GM23248 (cell line): ENCODE data around the gene SPATS1. TPM values are rescaled to one million over a fixed set of nuclear protein-coding genes. Genes with fewer than 3 reads are reported as not detected.
"Not testable (repeated sequence)": the region's sequence is repeated elsewhere in the genome, so short reads cannot be mapped to it uniquely, and the experiment has no call there.

ENCODE experiments used
- DNase-seq: peaks from one replicate; pipeline ENCODE4 v3.0.0-alpha.2; 2015
- H2AFZ ChIP-seq: fragments of 200-600 bp; sonication (generic); 2 replicates; pipeline ENCODE4 v1.6.1; 2016; ENCODE audit warnings: antibody characterized with exemption
- H3F3A ChIP-seq: fragments of 200-600 bp; sonication (generic); 2 replicates; pipeline ENCODE4 v1.6.1; 2016; ENCODE audit warnings: mild to moderate bottlenecking, antibody characterized with exemption, mixed run types; ENCODE audit not compliant: insufficient read depth
- H3K27ac ChIP-seq: fragments of 200-600 bp; sonication (generic); 2 replicates; pipeline ENCODE4 v1.5.1; 2016; ENCODE audit warnings: mild to moderate bottlenecking
- H3K27me3 ChIP-seq: fragments of 200-600 bp; sonication (generic); replicated peaks from 2 replicates; pipeline ENCODE4 v1.6.1; 2016; ENCODE audit warnings: mild to moderate bottlenecking; ENCODE audit not compliant: insufficient read depth
- H3K36me3 ChIP-seq: fragments of 200-600 bp; sonication (generic); 2 replicates; pipeline ENCODE4 v1.6.1; 2016; ENCODE audit warnings: low read depth, mild to moderate bottlenecking
- H3K4me1 ChIP-seq: fragments of 200-600 bp; sonication (generic); 2 replicates; pipeline ENCODE4 v1.6.1; 2016; ENCODE audit warnings: mild to moderate bottlenecking; ENCODE audit not compliant: insufficient read depth
- H3K4me2 ChIP-seq: fragments of 200-600 bp; sonication (generic); one replicate; pipeline ENCODE4 v1.6.1; 2016; ENCODE audit warnings: mild to moderate bottlenecking; ENCODE audit not compliant: unreplicated experiment
- H3K4me3 ChIP-seq: fragments of 200-600 bp; sonication (generic); 2 replicates; pipeline ENCODE4 v1.5.1; 2016; ENCODE audit warnings: mild to moderate bottlenecking
- H3K79me2 ChIP-seq: fragments of 200-600 bp; sonication (generic); 2 replicates; pipeline ENCODE4 v1.6.1; 2016; ENCODE audit warnings: mild to moderate bottlenecking; ENCODE audit not compliant: insufficient read depth
- H3K9ac ChIP-seq: fragments of 200-600 bp; sonication (generic); 2 replicates; pipeline ENCODE4 v1.6.1; 2016; ENCODE audit warnings: mild to moderate bottlenecking
- H3K9me2 ChIP-seq: fragments of 200-600 bp; sonication (generic); 2 replicates; pipeline ENCODE4 v1.6.1; 2016; ENCODE audit warnings: mixed run types, mild to moderate bottlenecking, moderate library complexity; ENCODE audit not compliant: insufficient read depth
- H3K9me3 ChIP-seq: fragments of 200-600 bp; sonication (generic); one replicate; pipeline ENCODE4 v1.6.1; 2017; ENCODE audit warnings: low read depth
- H4K20me1 ChIP-seq: fragments of 200-600 bp; sonication (generic); 2 replicates; pipeline ENCODE4 v1.6.0; 2016; ENCODE audit not compliant: insufficient read depth
- EZH2 ChIP-seq: fragments of 200-600 bp; sonication (generic); IDR thresholded peaks from 2 replicates; pipeline ENCODE4 v1.6.1; 2018; ENCODE audit warnings: antibody characterized with exemption, mild to moderate bottlenecking; ENCODE audit not compliant: insufficient read depth, poor library complexity, severe bottlenecking
- EZH2phosphoT487 ChIP-seq: fragments of 200-600 bp; sonication (generic); IDR thresholded peaks from 2 replicates; pipeline ENCODE4 v1.6.1; 2018; ENCODE audit warnings: antibody characterized with exemption, moderate library complexity, mild to moderate bottlenecking, low read depth; ENCODE audit not compliant: insufficient read depth
- WGBS, 2 experiments: methylation state at CpG; one replicate each; pipeline ENCODE4 v1.1.6; 2015 to 2017; ENCODE audit warnings: low lambda C conversion rate in 2 of 2, low coverage in 1 of 2; ENCODE audit errors: missing lambda C conversion rate in 2 of 2; 5-methylcytosine and 5-hydroxymethylcytosine counted together
- in situ Hi-C: fragments of 300-500 bp; cut with MboI; formaldehyde crosslinking; loops from 2 replicates; pipeline ENCODE4 v1.15.0; 2020
- polyA plus RNA-seq: library from polyadenylated mRNA; unstranded; fragments of >200 nt; fragmentation: Nextera tagmentation; extraction: Ambion mirVana; gene quantifications from 2 replicates; pipeline ENCODE4 v1.2.1, GENCODE V29; 2016
- total RNA-seq: library from RNA; depleted of rRNA; stranded (reverse); fragments of >200 nt; shearing (Covaris generic); gene quantifications from 2 replicates; pipeline ENCODE4 v1.2.3, GENCODE V29; 2014

Gene SPATS1
- total and polyA plus RNA-seq, 2 experiments from 2014 or later, result not detected

- no peaks in the 10 kb centered on the region for H4K20me1 ChIP-seq
- peak within 1 kb of the TSS; percentile 57 for H3K27ac ChIP-seq
- no peak for TF ChIP-seq EZH2
- no peak for TF ChIP-seq EZH2phosphoT487
- H2AFZ ChIP-seq, result peak within 1 kb of the TSS; percentile 89
- peaks cover 5% of the 10 kb centered on the region; the same call in 1 of the 2 replicates for H3K27me3 ChIP-seq
- no peaks in the 10 kb centered on the region for H3K9me3 ChIP-seq
- H3K4me3 ChIP-seq, result peak within 1 kb of the TSS; percentile 85
- H3K4me2 ChIP-seq, result peak within 1 kb of the TSS; percentile 77
- in situ Hi-C loops, result no loop called here
- H3F3A ChIP-seq, result peaks cover 17% of the 10 kb centered on the region
- H3K79me2 ChIP-seq, result peaks cover 9% of the 10 kb centered on the region; the same call in 1 of the 2 replicates
- peak within 1 kb of the TSS; percentile 93 for H3K9ac ChIP-seq
- H3K36me3 ChIP-seq, result peaks cover 12% of the 10 kb centered on the region; the same call in 1 of the 2 replicates
- DNase-seq, result peak; percentile 88
- no peaks in the 10 kb centered on the region for H3K9me2 ChIP-seq
- WGBS, 2 experiments, result 1 to 2% methylated on average over 52 of the region's 52 CpGs
- H3K4me1 ChIP-seq, result peaks cover 15% of the 10 kb centered on the region
Observed at GRCh38 chr6:44312901-44313788, 29.3 kb upstream of the SPATS1 start, which contains the start of gene AARS2. Gene AARS2 (minus strand): TSS chr6:44313347. CDS start chr6:44313323, 24 bp downstream.

DNA sequence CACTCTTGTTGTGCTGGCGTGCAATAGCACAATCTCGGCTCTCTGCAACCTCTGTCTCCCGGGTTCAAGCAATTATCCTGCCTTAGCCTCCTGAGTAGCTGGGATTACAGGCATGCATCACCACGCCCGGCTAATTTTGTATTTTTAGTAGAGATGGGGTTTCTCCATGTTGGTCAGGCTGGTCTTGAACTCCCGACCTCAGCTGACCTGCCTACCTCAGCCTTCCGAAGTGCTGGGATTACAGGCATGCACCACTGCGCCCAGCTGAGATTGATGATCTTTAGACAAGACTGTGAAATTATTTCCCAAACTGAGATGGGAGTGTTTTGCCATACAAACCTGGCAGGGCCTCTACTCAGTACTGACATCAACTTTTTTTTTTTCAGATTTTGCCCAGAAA is 27.8 kb upstream of the SPATS1 start:
- H3K27ac ChIP-seq, H3K9ac ChIP-seq, H3K4me1 ChIP-seq, H3K4me2 ChIP-seq, DNase-seq, H3K9me2 ChIP-seq, H3K4me3 ChIP-seq, H4K20me1 ChIP-seq, in situ Hi-C loops, H3K79me2 ChIP-seq, H3K9me3 ChIP-seq, H2AFZ ChIP-seq: not testable (repeated sequence)
- H3K36me3 ChIP-seq, result peaks cover 11% of the 10 kb centered on the region; the same call in 1 of the 2 replicates
- H3F3A ChIP-seq, result peaks cover 13% of the 10 kb centered on the region
- peaks cover 17% of the 10 kb centered on the region for H3K27me3 ChIP-seq
- 71 to 80% methylated on average over 8 of the region's 8 CpGs for WGBS, 2 experiments

GRCh38 chr6:44315516-44315915 is 26.9 kb upstream of the SPATS1 start:
- peaks cover 9% of the 10 kb centered on the region; the same call in 1 of the 2 replicates for H3K79me2 ChIP-seq
- no peaks in the 10 kb centered on the region for H3K4me1 ChIP-seq
- peaks cover 5% of the 10 kb centered on the region for H3F3A ChIP-seq
- WGBS, 2 experiments, result 23 to 30% methylated on average over 3 of the region's 3 CpGs
- peaks cover 25% of the 10 kb centered on the region for H3K27me3 ChIP-seq
- H3K36me3 ChIP-seq, result peaks cover 3% of the 10 kb centered on the region; the same call in 1 of the 2 replicates
- no peak overlapping the region for H3K4me2 ChIP-seq
- no peak for TF ChIP-seq EZH2phosphoT487
- TF ChIP-seq EZH2, result no peak
- H4K20me1 ChIP-seq, result no peaks in the 10 kb centered on the region
- DNase-seq, result no peak
- in situ Hi-C loops, result no loop called here
- H3K9me2 ChIP-seq, result no peaks in the 10 kb centered on the region
- H3K9me3 ChIP-seq, result no peaks in the 10 kb centered on the region
- H3K9ac ChIP-seq, result no peak overlapping the region
- no peak overlapping the region for H3K27ac ChIP-seq
- no peak overlapping the region for H2AFZ ChIP-seq
- no peak overlapping the region for H3K4me3 ChIP-seq

GRCh38 chr6:44315951-44316350 is 26.5 kb upstream of the SPATS1 start:
- in situ Hi-C loops, result no loop called here
- Histone ChIP-seq H3F3A (0 out of 2 replicates have a peak, but pooled peaks cover under 1% of the 10 kb centered on the region), H3K9me3 (no peaks in the 10 kb centered on the region), H3K4me2 (no peak overlapping the region), H2AFZ (no peak overlapping the region), H3K9me2 (no peaks in the 10 kb centered on the region), H3K27me3 (peaks cover 25% of the 10 kb centered on the region), H3K79me2 (peaks cover 9% of the 10 kb centered on the region; the same call in 1 of the 2 replicates), H4K20me1 (no peaks in the 10 kb centered on the region), H3K36me3 (no peaks in the 10 kb centered on the region), H3K27ac (no peak overlapping the region), H3K4me3 (no peak overlapping the region), H3K9ac (no peak overlapping the region), H3K4me1 (no peaks in the 10 kb centered on the region)
- no peak for TF ChIP-seq EZH2
- TF ChIP-seq EZH2phosphoT487, result no peak
- DNase-seq, result no peak
- WGBS, 2 experiments, result 56 to 61% methylated on average over 5 of the region's 5 CpGs
